Neuronal stem cell (in vitro differentiated cells): Measurements from ENCODE around the gene ZBTB7C.

ENCODE experiments used
- DNase-seq: peaks from one replicate; pipeline ENCODE4 v3.0.0-alpha.2; 2013; ENCODE audit warnings: low spot score
- H2AFZ ChIP-seq: one replicate; pipeline ENCODE4 v1.6.1; 2013; ENCODE audit warnings: mild to moderate bottlenecking, low read length, inconsistent platforms
- H2AK5ac ChIP-seq: 2 replicates; pipeline ENCODE4 v1.6.1; 2013; ENCODE audit warnings: low read depth, mild to moderate bottlenecking, inconsistent platforms, low read length, moderate library complexity, mixed read lengths
- H2BK120ac ChIP-seq: 2 replicates; pipeline ENCODE4 v1.6.1; 2013; ENCODE audit warnings: low read depth, mild to moderate bottlenecking, inconsistent platforms, low read length, moderate library complexity, mixed read lengths
- H2BK12ac ChIP-seq: one replicate; pipeline ENCODE4 v1.6.1; 2013; ENCODE audit warnings: low read length, inconsistent platforms
- H2BK15ac ChIP-seq: 2 replicates; pipeline ENCODE4 v1.6.1; 2013; ENCODE audit warnings: mild to moderate bottlenecking, low read length, inconsistent platforms, mixed read lengths
- H2BK5ac ChIP-seq: one replicate; pipeline ENCODE4 v1.6.1; 2013; ENCODE audit warnings: inconsistent platforms, mild to moderate bottlenecking, low read length, moderate library complexity
- H3K14ac ChIP-seq: one replicate; pipeline ENCODE4 v1.6.1; 2013; ENCODE audit warnings: low read length, inconsistent platforms
- H3K18ac ChIP-seq: 2 replicates; pipeline ENCODE4 v1.6.1; 2013; ENCODE audit warnings: low read length, inconsistent platforms
- H3K23ac ChIP-seq: 2 replicates; pipeline ENCODE4 v1.6.1; 2013; ENCODE audit warnings: low read depth, mild to moderate bottlenecking, mixed read lengths, low read length, inconsistent platforms; ENCODE audit not compliant: poor library complexity
- H3K27ac ChIP-seq: replicated peaks from 3 replicates; pipeline ENCODE4 v1.5.1; 2013; ENCODE audit warnings: low read length, inconsistent platforms
- H3K27me3 ChIP-seq, 3 experiments: 2 replicates each; pipeline ENCODE4 v1.6.1; 2013; ENCODE audit warnings: low read length in 3 of 3, mild to moderate bottlenecking in 2 of 3, inconsistent platforms in 1 of 3, low read depth in 1 of 3, mixed read lengths in 1 of 3, moderate library complexity in 1 of 3; ENCODE audit not compliant: control insufficient read depth in 3 of 3, insufficient read depth in 3 of 3
- H3K36me3 ChIP-seq, 2 donors: replicated peaks in 1 of 2; 2 replicates each; pipeline ENCODE4 v1.6.1; 2013; ENCODE audit warnings: low read length in 2 of 2; ENCODE audit not compliant: control insufficient read depth in 2 of 2, insufficient read depth in 2 of 2
- H3K4ac ChIP-seq: 2 replicates; pipeline ENCODE4 v1.6.1; 2013; ENCODE audit warnings: inconsistent platforms, mild to moderate bottlenecking, low read length, moderate library complexity
- H3K4me1 ChIP-seq, 2 donors: 1 replicate in 1 of 2; 2 replicates in 1 of 2; pipeline ENCODE4 v1.6.1; 2013; ENCODE audit warnings: low read length in 2 of 2, low read depth in 1 of 2; ENCODE audit not compliant: control insufficient read depth in 2 of 2, insufficient read depth in 1 of 2
- H3K4me2 ChIP-seq: one replicate; pipeline ENCODE4 v1.6.1; 2013; ENCODE audit warnings: mild to moderate bottlenecking, low read length, inconsistent platforms; ENCODE audit not compliant: insufficient read depth, poor library complexity, severe bottlenecking
- H3K4me3 ChIP-seq, 2 donors: 2 replicates each; pipeline ENCODE4 v1.5.1; 2013; ENCODE audit warnings: low read length in 2 of 2, mild to moderate bottlenecking in 2 of 2, inconsistent platforms in 1 of 2, moderate library complexity in 1 of 2
- H3K79me1 ChIP-seq: one replicate; pipeline ENCODE4 v1.6.1; 2013; ENCODE audit warnings: low read depth, mild to moderate bottlenecking, inconsistent platforms, low read length, moderate library complexity
- H3K9ac ChIP-seq: one replicate; pipeline ENCODE4 v1.6.1; 2013; ENCODE audit warnings: mild to moderate bottlenecking, low read depth, low read length, inconsistent platforms; ENCODE audit not compliant: poor library complexity
- H3K9me3 ChIP-seq, 2 donors: replicated peaks in 1 of 2; 2 replicates each; pipeline versions ENCODE3 to v1.6.1; 2013; ENCODE audit warnings: low read length in 2 of 2, mild to moderate bottlenecking in 2 of 2, inconsistent platforms in 1 of 2, low read depth in 1 of 2, mixed read lengths in 1 of 2, moderate library complexity in 1 of 2; ENCODE audit not compliant: control insufficient read depth in 2 of 2, insufficient read depth in 1 of 2
- H4K8ac ChIP-seq: one replicate; pipeline ENCODE4 v1.6.1; 2013; ENCODE audit warnings: low read depth, mild to moderate bottlenecking, inconsistent platforms, low read length, moderate library complexity
- H4K91ac ChIP-seq: one replicate; pipeline ENCODE4 v1.6.1; 2013; ENCODE audit warnings: low read length, low read depth, mild to moderate bottlenecking, inconsistent platforms; ENCODE audit not compliant: poor library complexity
- WGBS, 2 donors: extraction: QIAGEN DNeasy Blood & Tissue Kit; methylation state at CpG; one replicate each; pipeline ENCODE4 v1.1.7; 2013; ENCODE audit warnings: missing lambda C conversion rate in 2 of 2, mixed read lengths in 1 of 2; ENCODE audit not compliant: insufficient read length in 2 of 2, insufficient replicate concordance in 1 of 2; ENCODE audit errors: extremely low coverage in 2 of 2; 5-methylcytosine and 5-hydroxymethylcytosine counted together

Gene ZBTB7C

GRCh38 chr18:48351216-48352050, 57.8 kb downstream of the ZBTB7C start:
- no peak overlapping the region for H2BK5ac ChIP-seq
- H2AFZ ChIP-seq, result no peak overlapping the region

GRCh38 chr18:48348739-48349138, 60.4 kb downstream of the ZBTB7C start:
- Histone ChIP-seq H3K27me3 (no peaks in the 10 kb centered on the region), H3K4me1 (no peaks in the 10 kb centered on the region), H2BK15ac (no peak overlapping the region), H2BK12ac (no peak overlapping the region), H3K4me2 (no peak overlapping the region), H3K79me1 (no peaks in the 10 kb centered on the region), H4K8ac (no peak overlapping the region), H3K4me3 (no peak overlapping the region), H4K91ac (no peak overlapping the region), H2AFZ (no peak overlapping the region), H3K23ac (no peak overlapping the region), H3K14ac (no peak overlapping the region), H3K27ac (no peak overlapping the region), H2AK5ac (no peak overlapping the region), H3K18ac (peak overlapping the region; percentile 15), H3K9ac (no peak overlapping the region), H2BK120ac (no peak overlapping the region), H2BK5ac (no peak overlapping the region), H3K4ac (no peak overlapping the region), H3K36me3 (no peaks in the 10 kb centered on the region), H3K9me3 (no peaks in the 10 kb centered on the region)
- DNase-seq, result no peak
- WGBS, 2 donors, result no CpG with 5 or more reads among the region's 2 CpGs

More at GRCh38 chr18:48351216-48352050, 57.8 kb downstream of the ZBTB7C start:
- H4K91ac ChIP-seq, result no peak overlapping the region
- no peak overlapping the region for H3K4me3 ChIP-seq
- no peak overlapping the region for H3K9ac ChIP-seq
- H3K27me3 ChIP-seq, result no peaks in the 10 kb centered on the region
- no peak overlapping the region for H4K8ac ChIP-seq
- no peak overlapping the region for H2BK15ac ChIP-seq
- no peak overlapping the region for H2BK12ac ChIP-seq
- WGBS, 2 donors, result no CpG with 5 or more reads among the region's 12 CpGs
- H3K9me3 ChIP-seq, result no peaks in the 10 kb centered on the region
- no peaks in the 10 kb centered on the region for H3K79me1 ChIP-seq
- H3K14ac ChIP-seq, result no peak overlapping the region
- H3K36me3 ChIP-seq, result no peaks in the 10 kb centered on the region
- H2AK5ac ChIP-seq, result no peak overlapping the region
- H3K4me1 ChIP-seq, result no peaks in the 10 kb centered on the region
- no peak overlapping the region for H3K4me2 ChIP-seq
- H2BK120ac ChIP-seq, result no peak overlapping the region
- H3K4ac ChIP-seq, result no peak overlapping the region
- H3K27ac ChIP-seq, result no peak overlapping the region
- no peak overlapping the region for H3K23ac ChIP-seq
- no peak for DNase-seq
- no peak overlapping the region for H3K18ac ChIP-seq

- H3K4me1 ChIP-seq, result no peaks in the 10 kb centered on the region
- H2BK5ac ChIP-seq, result no peak overlapping the region
- H3K9ac ChIP-seq, result no peak overlapping the region
- no peaks in the 10 kb centered on the region for H3K9me3 ChIP-seq
- no CpG with 5 or more reads among the region's 3 CpGs for WGBS, 2 donors
- no peak overlapping the region for H4K91ac ChIP-seq
- H2AFZ ChIP-seq, result no peak overlapping the region
- no peak overlapping the region for H3K4me2 ChIP-seq
- no peak overlapping the region for H2AK5ac ChIP-seq
- no peak overlapping the region for H3K14ac ChIP-seq
- no peak overlapping the region for H3K23ac ChIP-seq
- H2BK15ac ChIP-seq, result no peak overlapping the region
- no peak overlapping the region for H3K18ac ChIP-seq
- no peak overlapping the region for H2BK12ac ChIP-seq
- no peak overlapping the region for H4K8ac ChIP-seq
- H3K27me3 ChIP-seq, result no peaks in the 10 kb centered on the region
- H3K79me1 ChIP-seq, result no peaks in the 10 kb centered on the region
- no peak overlapping the region for H3K4ac ChIP-seq
- DNase-seq, result no peak
- no peak overlapping the region for H3K4me3 ChIP-seq
- no peak overlapping the region for H2BK120ac ChIP-seq
- H3K27ac ChIP-seq, result no peak overlapping the region
- H3K36me3 ChIP-seq, result no peaks in the 10 kb centered on the region
Observed at GRCh38 chr18:48347756-48348326, 61.3 kb downstream of the ZBTB7C start.

- WGBS, 2 donors, result no CpG with 5 or more reads among the region's 2 CpGs
- Histone ChIP-seq H3K79me1 (no peaks in the 10 kb centered on the region), H4K91ac (no peak overlapping the region), H3K14ac (no peak overlapping the region), H3K4me3 (no peak overlapping the region), H4K8ac (no peak overlapping the region), H3K4ac (no peak overlapping the region), H3K9ac (no peak overlapping the region), H3K27ac (no peak overlapping the region), H2BK5ac (no peak overlapping the region), H2BK120ac (no peak overlapping the region), H2AFZ (no peak overlapping the region), H3K4me1 (no peaks in the 10 kb centered on the region), H3K27me3 (peaks cover 0 to 5% (median 0%) of the 10 kb centered on the region in 3 experiments), H3K9me3 (no peaks in the 10 kb centered on the region), H3K36me3 (no peaks in the 10 kb centered on the region), H3K18ac (no peak overlapping the region), H2AK5ac (no peak overlapping the region), H3K23ac (no peak overlapping the region), H2BK12ac (peak overlapping the region; percentile 42), H2BK15ac (no peak overlapping the region), H3K4me2 (no peak overlapping the region)
- DNase-seq, result no peak
Observed at GRCh38 chr18:48345596-48345995, 63.6 kb downstream of the ZBTB7C start.
